ENCODE measurements around the gene SLC44A5. TPM values are rescaled to one million over a fixed set of nuclear protein-coding genes. Genes with fewer than 3 reads are reported as not detected.
"Not testable (repeated sequence)": the region's sequence is repeated elsewhere in the genome, so short reads cannot be mapped to it uniquely, and the experiment has no call there.

The SLC44A5 gene
- 0.30 TPM for polyA plus RNA-seq (ENCODE audit: insufficient read length)

GRCh38 chr1:75611014-75611413 lies at the start of gene SLC44A5:
SLC44A5 (minus strand) TSS chr1:75611114; CDS start chr1:75541447, 69,667 bp downstream.
- no peak for DNase-seq (ENCODE audit: low read depth)

GRCh38 chr1:75655931-75656330 lies 45.0 kb upstream of the SLC44A5 start:
- DNase-seq (ENCODE audit: low read depth) = no peak

DNA sequence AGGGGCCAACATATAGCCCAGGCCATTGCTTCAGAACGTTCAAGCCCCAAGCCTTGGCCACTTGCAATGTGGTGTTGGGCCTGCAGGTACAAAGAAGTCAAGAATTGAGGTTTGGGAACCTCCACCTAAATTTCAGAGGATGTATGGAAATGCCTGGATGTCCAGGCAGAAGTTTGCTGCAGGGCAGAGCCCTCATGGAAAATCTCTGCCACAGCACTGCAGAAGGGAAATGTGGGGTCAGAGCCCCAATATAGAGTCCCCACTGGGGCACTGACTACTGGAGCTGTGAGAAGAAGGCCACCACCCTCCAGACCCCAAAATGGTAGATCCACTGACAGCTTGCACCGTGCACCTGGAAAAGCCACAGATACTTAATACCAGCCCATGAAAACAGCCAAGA lies 36.3 kb upstream of the SLC44A5 start:
- not testable (repeated sequence) for DNase-seq (ENCODE audit: low read depth)

GRCh38 chr1:75645153-75645552 lies 34.2 kb upstream of the SLC44A5 start:
- DNase-seq (ENCODE audit: low read depth) = not testable (repeated sequence)

- no peak for DNase-seq (ENCODE audit: low read depth)
These were observed 32.5 kb upstream of the SLC44A5 start for GRCh38 chr1:75643460-75643859.

DNA sequence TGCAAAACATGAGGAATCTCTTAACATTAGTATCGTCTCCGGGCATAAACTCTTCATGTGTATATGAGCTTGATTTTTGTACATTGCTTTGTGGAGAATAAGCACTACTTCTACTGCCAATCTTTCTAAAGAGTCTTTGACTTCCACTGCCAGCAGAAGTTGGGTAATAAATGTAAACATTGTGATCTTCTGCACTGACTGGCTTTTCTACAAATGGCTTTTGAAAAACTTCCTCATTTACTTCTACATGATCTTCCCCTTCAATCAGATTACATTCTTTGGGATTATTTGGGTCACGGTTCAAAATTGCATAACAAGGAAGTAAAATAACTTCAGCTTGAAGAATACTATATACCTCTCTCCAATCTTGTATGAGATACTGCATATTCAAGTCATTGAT lies 30.4 kb upstream of the SLC44A5 start:
- no peak for DNase-seq (ENCODE audit: low read depth)

DNA sequence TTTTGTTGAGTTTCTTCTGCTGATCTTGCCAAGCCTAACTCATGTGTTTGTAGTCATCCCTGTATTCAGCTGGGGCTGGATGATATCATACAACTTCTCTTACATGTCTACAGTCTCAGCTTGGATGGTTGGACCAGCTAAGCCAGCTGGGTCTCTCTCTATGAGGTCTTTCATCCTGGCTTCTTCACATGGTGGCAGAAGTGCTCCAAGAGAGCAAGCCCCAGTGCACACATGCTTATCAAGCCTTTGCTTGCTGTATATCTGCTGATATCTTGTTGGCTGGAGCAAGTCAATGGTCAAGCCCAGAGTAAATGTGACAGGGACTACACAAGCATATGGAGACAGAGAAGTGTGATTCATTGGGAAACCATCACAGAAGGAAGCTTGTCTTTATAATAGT lies 29.2 kb upstream of the SLC44A5 start:
- DNase-seq (ENCODE audit: low read depth) = no peak

DNA sequence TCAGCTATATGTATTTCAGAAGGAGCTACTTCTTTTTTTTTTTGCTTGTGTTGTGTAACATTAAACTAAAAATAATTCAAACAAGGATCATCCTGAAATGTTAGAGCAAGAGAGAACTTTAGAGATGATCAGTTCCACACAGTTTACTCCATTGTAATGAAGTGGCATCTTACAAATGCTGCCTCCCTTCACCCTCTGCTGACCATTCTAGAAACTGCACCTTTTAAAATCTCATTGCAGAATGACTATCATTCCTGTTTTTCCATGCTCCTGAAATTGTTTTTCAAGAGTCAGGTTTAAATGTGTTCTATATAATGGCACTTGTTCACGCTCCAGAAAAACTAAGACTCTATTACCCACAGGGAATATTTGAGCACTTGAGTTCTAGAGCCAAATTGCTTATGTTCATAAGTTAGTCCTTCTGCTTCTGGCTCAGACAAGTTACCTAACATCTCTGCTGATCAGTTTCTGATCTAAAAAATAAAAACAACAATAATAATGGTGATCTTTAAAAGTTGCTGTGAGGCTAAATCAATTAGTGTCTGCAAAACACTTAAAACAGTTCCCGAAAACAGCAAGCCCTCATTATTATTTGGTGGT lies 21.5 kb upstream of the SLC44A5 start:
- no peak for DNase-seq (ENCODE audit: low read depth)

DNA sequence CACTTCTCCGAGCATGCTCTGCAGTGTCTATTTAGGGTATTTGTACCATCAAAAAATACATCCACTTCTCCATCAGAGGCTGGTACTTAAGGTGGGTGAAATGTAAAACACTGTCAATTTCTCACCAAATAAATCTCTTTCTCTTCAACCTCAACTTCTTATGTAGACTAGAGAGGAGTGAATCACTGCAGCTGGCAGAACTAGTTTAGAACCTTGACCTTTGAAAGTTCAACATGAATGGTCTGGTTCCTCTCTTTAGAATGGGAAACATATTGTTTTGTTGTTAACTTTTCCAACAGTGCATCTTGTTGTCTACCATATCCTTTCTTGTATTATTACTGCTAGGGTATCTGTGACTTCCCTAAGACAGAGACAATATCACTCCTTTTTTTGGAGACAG lies 20.1 kb upstream of the SLC44A5 start:
- DNase-seq (ENCODE audit: low read depth) = no peak

DNA sequence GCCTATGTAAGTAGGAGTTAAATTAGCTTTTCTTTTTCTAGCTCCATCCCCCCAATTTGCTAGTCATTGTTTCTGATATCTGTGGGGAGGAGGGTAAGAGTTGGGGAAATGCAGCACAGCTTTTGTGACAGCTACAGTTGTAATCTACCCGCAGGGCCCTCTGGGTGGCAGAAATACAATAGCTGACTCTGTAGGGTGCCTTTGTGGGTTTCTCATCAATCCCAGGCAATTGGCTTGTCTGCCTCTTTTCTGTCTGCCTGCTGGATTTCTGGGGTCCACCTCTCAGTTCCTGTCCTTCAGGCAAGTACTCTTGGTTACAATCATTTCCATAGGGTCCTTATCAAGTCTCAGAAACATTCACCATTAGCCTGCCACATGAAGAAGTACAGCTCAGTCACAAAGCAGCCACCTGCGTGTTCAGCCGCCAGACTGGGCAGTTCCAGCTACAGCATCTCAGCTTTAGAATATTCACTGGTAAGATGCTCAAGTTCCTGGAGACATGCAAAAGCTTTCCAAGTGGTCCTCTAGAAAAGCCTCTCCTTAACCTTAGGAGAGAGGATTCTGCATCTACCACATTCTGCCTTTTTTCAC lies 19.2 kb upstream of the SLC44A5 start:
- DNase-seq (ENCODE audit: low read depth) = no peak

- no peak for DNase-seq (ENCODE audit: low read depth)
These were observed 14.9 kb upstream of the SLC44A5 start for GRCh38 chr1:75625795-75626194.

DNA sequence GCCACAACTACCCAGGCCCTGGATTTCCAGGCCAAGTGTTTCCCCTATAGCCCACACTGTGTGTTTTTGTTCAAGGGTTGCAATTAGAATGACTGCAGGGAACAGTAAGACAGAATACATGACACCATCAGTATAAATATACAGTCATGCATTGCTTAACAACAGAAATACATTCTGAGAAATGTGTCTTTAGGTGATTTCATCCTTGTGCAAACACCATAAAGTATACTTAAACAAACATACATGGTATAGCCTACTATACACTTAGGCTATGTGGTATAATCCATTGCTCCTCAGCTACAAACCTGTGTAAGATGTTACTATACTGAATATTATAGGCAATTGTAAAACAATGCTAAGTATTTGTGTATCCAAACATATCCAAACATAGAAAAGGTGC lies 7.5 kb upstream of the SLC44A5 start:
- DNase-seq (ENCODE audit: low read depth) = no peak

DNA sequence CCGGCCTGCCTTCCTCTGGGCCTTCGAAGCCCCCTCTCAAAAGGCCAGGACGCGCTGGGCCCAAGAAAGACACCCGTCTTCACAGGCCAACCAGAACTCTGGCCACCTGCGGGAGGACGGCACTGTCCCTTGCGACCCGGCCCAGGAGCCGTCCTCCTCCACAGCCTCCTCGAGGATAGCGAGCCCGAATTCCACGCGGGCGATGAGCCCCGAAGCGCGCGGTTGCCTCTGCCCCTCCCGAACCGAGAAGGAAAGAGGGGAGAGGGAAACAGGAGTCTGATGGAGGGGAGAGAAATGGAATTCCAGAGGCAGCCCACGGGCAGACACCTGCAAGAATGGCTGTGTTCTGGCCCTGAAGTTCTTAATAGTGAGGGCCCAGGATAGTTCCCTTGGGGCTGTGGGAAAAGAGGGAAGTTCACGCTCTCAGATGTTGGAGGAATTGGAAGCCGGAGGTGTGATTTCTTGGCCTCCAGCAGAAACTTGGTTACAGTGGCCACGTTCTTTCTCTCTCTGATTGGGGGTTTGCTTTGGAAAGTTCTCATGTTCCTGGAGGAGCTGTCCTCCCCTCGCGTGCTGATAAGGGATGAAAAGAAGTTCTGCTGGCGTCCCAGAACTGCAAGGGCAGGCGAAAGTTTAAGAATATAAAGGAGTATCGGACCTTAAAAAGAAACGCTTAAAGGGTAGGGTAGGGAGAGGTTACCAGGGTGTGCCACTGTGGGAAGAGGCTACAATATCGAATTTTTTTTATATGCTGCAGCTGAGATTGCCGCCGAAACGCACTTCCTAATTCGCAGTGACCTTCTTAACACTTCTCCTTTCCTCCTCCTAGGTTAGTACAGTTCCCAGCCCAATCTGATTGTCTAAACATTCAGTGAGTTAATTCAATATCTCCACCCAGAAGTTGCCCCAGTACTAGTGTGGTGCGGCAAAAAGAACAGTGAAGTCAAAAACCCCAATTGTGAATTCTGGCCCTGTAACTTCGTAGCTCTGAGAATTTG lies 5.8 kb upstream of the SLC44A5 start:
- peak; percentile 6 for DNase-seq (ENCODE audit: low read depth)

GRCh38 chr1:75615613-75616435 lies 4.9 kb upstream of the SLC44A5 start:
- DNase-seq (ENCODE audit: low read depth) = peak; percentile 24

- DNase-seq (ENCODE audit: low read depth) = no peak
These were observed 3.5 kb upstream of the SLC44A5 start for GRCh38 chr1:75614399-75614756.

DNA sequence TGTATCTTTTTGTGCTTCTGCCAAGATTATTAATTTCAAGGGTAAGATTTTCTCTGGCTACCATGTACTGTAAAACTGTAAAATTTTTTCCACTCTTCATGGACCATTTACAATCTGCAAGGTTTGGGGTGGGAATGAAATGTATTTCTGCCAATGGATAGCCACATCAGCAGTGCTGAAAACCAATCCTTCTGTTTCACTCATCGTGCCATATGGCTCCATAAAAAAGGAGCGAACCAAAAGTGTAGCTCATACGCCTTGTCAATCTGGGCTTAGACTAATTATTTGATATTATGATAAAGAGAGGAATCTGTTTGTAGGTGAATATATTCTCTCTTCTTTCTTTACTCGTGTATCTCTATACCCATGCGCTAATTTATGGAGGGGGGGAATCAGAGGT lies 3.0 kb upstream of the SLC44A5 start:
- DNase-seq (ENCODE audit: low read depth) = no peak

- DNase-seq (ENCODE audit: low read depth) = no peak
These were observed 2.1 kb upstream of the SLC44A5 start for GRCh38 chr1:75612976-75613375.

GRCh38 chr1:75602486-75602885 lies 8.4 kb downstream of the SLC44A5 start:
- no peak for DNase-seq (ENCODE audit: low read depth)

DNA sequence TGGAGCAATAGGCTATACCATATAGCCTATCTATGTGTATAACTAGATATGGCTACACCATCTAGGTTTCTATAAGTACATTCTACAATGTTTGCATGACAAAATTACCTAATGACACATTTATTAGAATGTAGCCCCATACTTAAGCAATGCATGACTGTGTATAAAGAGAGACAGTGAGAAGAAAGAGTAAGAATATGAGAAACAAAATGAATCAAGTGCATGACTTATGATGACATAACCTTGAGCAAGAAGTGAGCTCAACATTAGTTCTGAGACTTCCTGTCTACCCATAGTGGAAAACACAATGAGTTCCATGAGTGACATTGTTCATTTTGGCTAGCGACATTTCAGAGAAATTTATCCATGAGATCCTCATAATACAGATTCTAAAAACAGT lies 10.1 kb downstream of the SLC44A5 start:
- no peak for DNase-seq (ENCODE audit: low read depth)

- no peak for DNase-seq (ENCODE audit: low read depth)
These were observed 16.6 kb downstream of the SLC44A5 start for GRCh38 chr1:75594327-75594726.

- DNase-seq (ENCODE audit: low read depth) = not testable (repeated sequence)
These were observed 17.5 kb downstream of the SLC44A5 start for GRCh38 chr1:75593457-75593856.

- DNase-seq (ENCODE audit: low read depth) = no peak
These were observed 21.3 kb downstream of the SLC44A5 start for GRCh38 chr1:75589637-75590036.

Data from forelimb muscle (tissue), 1 donor.